CMK (cell line): ENCODE data around the gene SIX1.

Experiments used
- DNase-seq: peaks from one replicate; pipeline ENCODE4 v3.0.0-alpha.2; 2010; ENCODE audit warnings: low read depth

The SIX1 gene

GRCh38 chr14:60648934-60649874, at the start of gene SIX1:
TSS of gene SIX1 (minus strand) at chr14:60649477. CDS start at chr14:60649189, 288 bp downstream.
- no peak for DNase-seq

- DNase-seq: no peak
Observed at GRCh38 chr14:60695327-60695726, 46.0 kb upstream of the SIX1 start.

GRCh38 chr14:60691383-60692113, 42.3 kb upstream of the SIX1 start:
- DNase-seq: no peak

GRCh38 chr14:60686865-60687264, 37.6 kb upstream of the SIX1 start:
- no peak for DNase-seq

- DNase-seq: no peak
Observed at GRCh38 chr14:60684203-60684602, 34.9 kb upstream of the SIX1 start.

- no peak for DNase-seq
Observed at GRCh38 chr14:60681271-60681670, 32.0 kb upstream of the SIX1 start.

GRCh38 chr14:60680511-60680910, 31.2 kb upstream of the SIX1 start:
- DNase-seq: no peak

- no peak for DNase-seq
Observed at GRCh38 chr14:60679566-60680258, 30.4 kb upstream of the SIX1 start.

- no peak for DNase-seq
Observed at GRCh38 chr14:60677701-60678100, 28.4 kb upstream of the SIX1 start.

- DNase-seq: no peak
Observed at GRCh38 chr14:60670989-60671388, 21.7 kb upstream of the SIX1 start.

GRCh38 chr14:60668431-60669112, 19.3 kb upstream of the SIX1 start:
- DNase-seq: no peak

- DNase-seq: no peak
Observed at GRCh38 chr14:60665177-60665550, 15.9 kb upstream of the SIX1 start.

GRCh38 chr14:60662982-60663381, 13.7 kb upstream of the SIX1 start:
- no peak for DNase-seq

- DNase-seq: no peak
Observed at GRCh38 chr14:60661721-60662120, 12.4 kb upstream of the SIX1 start.

- DNase-seq: no peak
Observed at GRCh38 chr14:60658909-60659585, 9.8 kb upstream of the SIX1 start.

- no peak for DNase-seq
Observed at GRCh38 chr14:60658211-60658690, 9.0 kb upstream of the SIX1 start.

GRCh38 chr14:60657456-60658210, 8.4 kb upstream of the SIX1 start:
- no peak for DNase-seq

- DNase-seq: peak; percentile 36
Observed at GRCh38 chr14:60656686-60657455, 7.6 kb upstream of the SIX1 start.

GRCh38 chr14:60655898-60656685, 6.8 kb upstream of the SIX1 start:
- no peak for DNase-seq
